ENCODE results near the gene SULT2B1.
"Not testable (repeated sequence)": the region's sequence is repeated elsewhere in the genome, so short reads cannot be mapped to it uniquely, and the experiment has no call there.

Gene SULT2B1

GRCh38 chr19:48561412-48561811, 9.4 kb downstream of the SULT2B1 start:
- no peak for DNase-seq

- no peak for DNase-seq
Measured at GRCh38 chr19:48565090-48565489, 13.1 kb downstream of the SULT2B1 start.

GRCh38 chr19:48568345-48568886, 16.4 kb downstream of the SULT2B1 start:
- peak; percentile 63 for DNase-seq

GRCh38 chr19:48569814-48570213, 17.8 kb downstream of the SULT2B1 start:
- DNase-seq = no peak

GRCh38 chr19:48571378-48572162, 19.6 kb downstream of the SULT2B1 start:
- DNase-seq = no peak

GRCh38 chr19:48573163-48573505, 21.2 kb downstream of the SULT2B1 start:
- DNase-seq = peak; percentile 62

GRCh38 chr19:48575931-48576622, 24.1 kb downstream of the SULT2B1 start:
- no peak for DNase-seq

- DNase-seq = not testable (repeated sequence)
Measured at GRCh38 chr19:48577908-48578307, 25.9 kb downstream of the SULT2B1 start.

GRCh38 chr19:48578891-48579290, 26.9 kb downstream of the SULT2B1 start:
- no peak for DNase-seq

- no peak for DNase-seq
Measured at GRCh38 chr19:48582168-48582567, 30.2 kb downstream of the SULT2B1 start.

GRCh38 chr19:48587387-48587786, 35.4 kb downstream of the SULT2B1 start:
- DNase-seq = no peak

- peak; percentile 90 for DNase-seq
Measured at GRCh38 chr19:48588670-48589401, 36.9 kb downstream of the SULT2B1 start.

GRCh38 chr19:48591021-48591420, 39.0 kb downstream of the SULT2B1 start:
- DNase-seq = no peak

GRCh38 chr19:48595171-48595570, 43.2 kb downstream of the SULT2B1 start:
- DNase-seq = no peak

- DNase-seq = no peak
Measured at GRCh38 chr19:48595833-48596232, 43.9 kb downstream of the SULT2B1 start.

GRCh38 chr19:48596237-48596636, 44.3 kb downstream of the SULT2B1 start:
- no peak for DNase-seq

- DNase-seq = no peak
Measured at GRCh38 chr19:48596679-48597465, 44.9 kb downstream of the SULT2B1 start.

GRCh38 chr19:48598996-48599700, 47.2 kb downstream of the SULT2B1 start:
- DNase-seq = no peak

- DNase-seq = no peak
Measured at GRCh38 chr19:48600679-48601417, 48.9 kb downstream of the SULT2B1 start.

GRCh38 chr19:48603001-48603400, 51.0 kb downstream of the SULT2B1 start:
- no peak for DNase-seq

GRCh38 chr19:48603449-48603848, 51.5 kb downstream of the SULT2B1 start:
- DNase-seq = no peak
